ENCODE data around the gene SERGEF.

- TF ChIP-seq CTCF (conservative IDR thresholded peaks at IDR 0.05) (no peak), ZFX (IDR thresholded peaks at IDR 0.05) (no peak)
Measured at GRCh38 chr11:17740649-17741235, 272.1 kb downstream of the SERGEF start.
